ENCODE measurements around the gene RAMACL.

Gene RAMACL

DNA sequence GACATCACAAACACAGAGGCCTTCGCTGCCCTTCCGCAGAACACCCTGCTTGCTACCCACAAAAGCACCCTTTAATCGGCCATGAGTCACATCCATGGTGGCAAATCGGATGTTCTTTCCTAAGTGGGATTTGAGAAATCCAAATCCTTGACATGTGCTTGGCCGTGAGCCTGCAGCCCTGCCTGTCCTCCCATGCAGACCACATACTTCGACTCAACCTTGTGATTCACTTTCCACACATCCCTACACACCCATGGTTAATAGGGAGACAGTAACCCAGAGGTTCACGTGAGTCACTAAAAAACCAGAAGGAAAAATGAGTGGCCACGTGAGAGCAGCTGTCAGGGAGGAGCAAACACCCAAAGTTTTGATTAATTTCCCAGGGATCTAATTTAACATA is 19.4 kb downstream of the RAMACL start:
- Histone ChIP-seq H4K20me1 (ENCODE audit: insufficient read depth, low read length) (no peaks in the 10 kb centered on the region), H3K4me3 (ENCODE audit: low read depth, low read length, poor library complexity, severe bottlenecking) (no peak overlapping the region), H3F3A (ENCODE audit: insufficient read depth, low read length) (no peaks in the 10 kb centered on the region), H3K36me3 (ENCODE audit: insufficient read depth, low read length) (no peaks in the 10 kb centered on the region), H2AFZ (ENCODE audit: low read length) (no peak overlapping the region), H3K27ac (ENCODE audit: low read depth, low read length, poor library complexity, severe bottlenecking) (no peak overlapping the region), H3K9me2 (ENCODE audit: low read depth, low read length) (no peaks in the 10 kb centered on the region), H3K4me2 (ENCODE audit: low read length) (no peak overlapping the region), H3K9me3 (ENCODE audit: low read length) (no peaks in the 10 kb centered on the region), H3K27me3 (ENCODE audit: insufficient read depth, low read length) (peaks cover 6% of the 10 kb centered on the region; the same call in 1 of the 2 replicates), H3K9ac (ENCODE audit: low read length) (no peak overlapping the region), H3K79me2 (ENCODE audit: insufficient read depth, low read length) (no peaks in the 10 kb centered on the region), H3K4me1 (ENCODE audit: insufficient read depth, low read length, severe bottlenecking) (no peaks in the 10 kb centered on the region)
- TF ChIP-seq, protein P1, sequence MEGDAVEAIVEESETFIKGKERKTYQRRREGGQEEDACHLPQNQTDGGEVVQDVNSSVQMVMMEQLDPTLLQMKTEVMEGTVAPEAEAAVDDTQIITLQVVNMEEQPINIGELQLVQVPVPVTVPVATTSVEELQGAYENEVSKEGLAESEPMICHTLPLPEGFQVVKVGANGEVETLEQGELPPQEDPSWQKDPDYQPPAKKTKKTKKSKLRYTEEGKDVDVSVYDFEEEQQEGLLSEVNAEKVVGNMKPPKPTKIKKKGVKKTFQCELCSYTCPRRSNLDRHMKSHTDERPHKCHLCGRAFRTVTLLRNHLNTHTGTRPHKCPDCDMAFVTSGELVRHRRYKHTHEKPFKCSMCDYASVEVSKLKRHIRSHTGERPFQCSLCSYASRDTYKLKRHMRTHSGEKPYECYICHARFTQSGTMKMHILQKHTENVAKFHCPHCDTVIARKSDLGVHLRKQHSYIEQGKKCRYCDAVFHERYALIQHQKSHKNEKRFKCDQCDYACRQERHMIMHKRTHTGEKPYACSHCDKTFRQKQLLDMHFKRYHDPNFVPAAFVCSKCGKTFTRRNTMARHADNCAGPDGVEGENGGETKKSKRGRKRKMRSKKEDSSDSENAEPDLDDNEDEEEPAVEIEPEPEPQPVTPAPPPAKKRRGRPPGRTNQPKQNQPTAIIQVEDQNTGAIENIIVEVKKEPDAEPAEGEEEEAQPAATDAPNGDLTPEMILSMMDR (IDR thresholded peaks at IDR 0.05; ENCODE audit: low read length) = no peak
- no peak for TF ChIP-seq EZH2 (IDR thresholded peaks at IDR 0.05; ENCODE audit: borderline replicate concordance, low read length)

DNA sequence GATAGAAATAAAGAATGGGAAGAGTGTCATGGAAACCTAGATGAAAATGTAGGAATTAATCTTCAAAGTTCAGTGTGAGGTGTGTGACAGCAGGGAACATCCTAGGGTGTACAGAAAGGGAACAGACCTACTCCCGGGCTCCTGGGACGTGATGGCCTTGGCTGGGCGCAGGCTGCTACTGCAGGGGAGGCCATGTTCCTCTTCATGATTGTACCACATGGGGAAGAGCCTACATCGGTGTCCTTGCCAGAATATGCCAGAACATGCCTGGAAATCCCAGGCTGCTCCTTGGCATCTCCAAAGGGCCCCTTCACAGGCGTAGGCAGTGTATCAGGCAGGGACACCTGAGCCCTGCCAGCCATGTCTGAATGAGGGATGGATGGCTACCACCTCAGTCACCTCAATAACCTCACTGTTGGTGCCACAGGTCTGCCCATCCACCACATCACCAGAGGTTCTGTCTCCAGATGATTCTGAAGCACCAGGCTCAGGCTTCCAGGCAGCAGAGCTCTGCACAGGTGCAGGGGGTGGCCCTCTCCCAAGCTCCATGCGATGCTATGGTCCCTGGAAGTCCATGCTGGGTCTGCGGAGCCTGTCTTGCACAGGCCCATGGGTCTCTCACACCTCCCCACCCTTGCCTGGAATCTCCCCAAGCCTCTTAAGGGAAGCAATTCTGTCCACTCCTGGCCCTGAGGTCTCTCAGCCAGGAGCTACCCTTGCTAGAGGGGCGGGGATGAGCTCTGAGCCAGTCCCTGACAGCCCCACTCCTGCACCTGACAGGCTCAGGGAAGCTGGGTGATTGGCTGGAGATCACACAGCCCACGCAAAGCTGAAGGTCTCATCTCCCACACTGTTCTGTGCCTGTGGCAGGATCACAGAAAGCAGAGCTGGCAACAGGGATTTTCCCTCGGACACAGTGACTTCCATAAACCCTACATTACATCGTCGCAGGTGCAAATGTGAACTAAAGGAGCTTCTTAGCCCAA is 20.2 kb downstream of the RAMACL start:
- Histone ChIP-seq H3K4me1 (ENCODE audit: insufficient read depth, low read length, severe bottlenecking) (no peaks in the 10 kb centered on the region), H3K9me2 (ENCODE audit: low read depth, low read length) (no peaks in the 10 kb centered on the region), H3F3A (ENCODE audit: insufficient read depth, low read length) (no peaks in the 10 kb centered on the region), H3K4me2 (ENCODE audit: low read length) (no peak overlapping the region), H3K9me3 (ENCODE audit: low read length) (no peaks in the 10 kb centered on the region), H3K36me3 (ENCODE audit: insufficient read depth, low read length) (no peaks in the 10 kb centered on the region), H3K27ac (ENCODE audit: low read depth, low read length, poor library complexity, severe bottlenecking) (no peak overlapping the region), H3K9ac (ENCODE audit: low read length) (no peak overlapping the region), H4K20me1 (ENCODE audit: insufficient read depth, low read length) (no peaks in the 10 kb centered on the region), H3K4me3 (ENCODE audit: low read depth, low read length, poor library complexity, severe bottlenecking) (no peak overlapping the region), H3K27me3 (ENCODE audit: insufficient read depth, low read length) (peaks cover 6% of the 10 kb centered on the region; the same call in 1 of the 2 replicates), H2AFZ (ENCODE audit: low read length) (no peak overlapping the region), H3K79me2 (ENCODE audit: insufficient read depth, low read length) (no peaks in the 10 kb centered on the region)
- TF ChIP-seq EZH2 (IDR thresholded peaks at IDR 0.05; ENCODE audit: borderline replicate concordance, low read length) = no peak
- TF ChIP-seq, protein P1 (IDR thresholded peaks at IDR 0.05; ENCODE audit: low read length) = no peak

DNA sequence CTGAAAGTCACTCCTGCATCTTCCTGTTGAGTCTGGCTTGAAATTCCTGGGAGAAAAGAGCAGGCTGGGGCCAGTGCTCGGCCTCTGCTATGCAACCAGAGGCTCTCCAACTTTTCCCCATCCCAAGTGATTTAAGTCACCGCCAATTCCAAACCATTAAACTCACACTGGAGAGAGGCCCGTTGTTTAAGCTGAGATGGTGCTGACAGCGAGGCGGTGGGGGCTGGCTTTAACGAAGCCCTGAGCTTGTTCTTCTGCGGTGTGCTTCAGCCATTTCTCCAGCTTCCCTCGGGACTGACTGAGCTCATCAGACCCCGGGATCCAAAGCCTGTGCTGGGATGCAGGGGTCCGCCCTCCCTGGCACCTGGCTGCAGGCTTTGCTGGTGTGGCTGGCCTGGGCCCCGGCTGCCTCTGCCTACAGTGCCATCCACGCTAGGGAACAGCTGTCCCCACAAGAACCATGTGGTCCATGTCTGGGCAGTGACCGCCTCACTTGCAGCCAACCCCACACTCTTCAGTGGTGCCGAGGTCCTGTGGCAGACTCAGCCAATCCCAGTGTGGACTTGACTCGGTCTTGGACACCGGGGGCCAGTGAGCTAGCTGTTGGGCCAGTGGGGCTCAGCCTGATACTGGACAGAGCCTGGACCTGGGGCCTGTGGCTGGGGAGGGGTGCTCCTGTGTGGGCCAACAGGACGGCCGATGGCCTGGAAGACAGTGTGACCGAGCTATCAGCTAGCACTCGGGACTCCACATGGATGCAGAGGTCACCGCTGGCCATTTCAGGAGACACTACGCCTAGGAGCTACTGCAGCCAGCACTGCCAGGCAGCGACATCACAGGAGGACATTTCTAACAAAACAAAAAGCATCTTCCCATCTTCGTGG is 21.2 kb downstream of the RAMACL start:
- Histone ChIP-seq H3K27ac (ENCODE audit: low read depth, low read length, poor library complexity, severe bottlenecking) (no peak overlapping the region), H3K4me1 (ENCODE audit: insufficient read depth, low read length, severe bottlenecking) (no peaks in the 10 kb centered on the region), H4K20me1 (ENCODE audit: insufficient read depth, low read length) (no peaks in the 10 kb centered on the region), H3K79me2 (ENCODE audit: insufficient read depth, low read length) (no peaks in the 10 kb centered on the region), H2AFZ (ENCODE audit: low read length) (no peak overlapping the region), H3K4me2 (ENCODE audit: low read length) (no peak overlapping the region), H3K9me3 (ENCODE audit: low read length) (no peaks in the 10 kb centered on the region), H3K36me3 (ENCODE audit: insufficient read depth, low read length) (no peaks in the 10 kb centered on the region), H3F3A (ENCODE audit: insufficient read depth, low read length) (no peaks in the 10 kb centered on the region), H3K27me3 (ENCODE audit: insufficient read depth, low read length) (peaks cover 6% of the 10 kb centered on the region; the same call in 1 of the 2 replicates), H3K4me3 (ENCODE audit: low read depth, low read length, poor library complexity, severe bottlenecking) (no peak overlapping the region), H3K9ac (ENCODE audit: low read length) (no peak overlapping the region), H3K9me2 (ENCODE audit: low read depth, low read length) (no peaks in the 10 kb centered on the region)
- TF ChIP-seq, protein P1 (IDR thresholded peaks at IDR 0.05; ENCODE audit: low read length) = no peak
- TF ChIP-seq EZH2 (IDR thresholded peaks at IDR 0.05; ENCODE audit: borderline replicate concordance, low read length) = no peak

All from OCI-LY1 (cell line).